ENCODE measurements around the gene CHST4. TPM values are rescaled to one million over a fixed set of nuclear protein-coding genes. Genes with fewer than 3 reads are reported as not detected.

Gene CHST4
- total RNA-seq, 2 donors from 2014 or later, result 0.18 to 1.2 TPM

DNA sequence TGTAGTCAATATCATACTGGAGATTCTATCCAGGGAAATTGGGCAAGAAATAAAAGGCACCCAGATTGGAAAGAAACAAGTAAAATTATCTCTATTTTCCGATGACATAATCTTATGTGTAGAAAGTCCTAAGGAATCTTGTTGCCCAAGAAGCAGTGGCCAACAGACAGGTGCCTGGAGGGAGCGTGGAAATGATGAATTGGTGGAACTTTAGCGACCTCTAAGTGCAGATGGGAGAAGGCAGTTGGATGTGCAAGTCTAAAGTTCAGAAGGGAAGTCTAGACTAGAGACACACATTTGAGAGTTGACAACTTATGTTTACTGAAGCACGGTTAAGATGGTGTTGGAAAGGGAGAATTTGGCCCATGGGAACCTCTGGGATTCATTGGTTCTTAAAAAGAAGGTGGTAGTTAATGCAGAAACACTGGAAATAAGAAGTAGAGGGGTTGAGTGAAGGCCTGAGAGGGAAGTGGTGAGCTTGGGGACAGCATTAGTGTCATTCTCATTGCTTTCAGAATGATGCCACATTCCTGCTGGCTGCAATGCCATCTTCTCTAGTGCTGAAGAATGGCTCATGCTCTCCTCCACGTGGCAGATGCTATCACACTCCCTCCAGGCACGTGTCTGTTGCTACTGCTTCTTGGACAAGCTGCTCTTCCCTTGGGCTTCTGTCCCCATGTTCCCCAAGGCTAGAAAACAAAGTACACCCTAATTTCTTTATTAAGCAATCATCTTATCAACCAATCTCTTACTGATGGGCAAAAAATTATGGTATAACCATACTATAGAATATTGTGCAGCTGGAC lies 26.7 kb downstream of the CHST4 start:
- intact Hi-C loops (cut with DNase I), result no loop called here
- no peak for DNase-seq (ENCODE audit: low spot score)
- WGBS, result 47% methylated on average over 6 of the region's 6 CpGs
- no peaks in the 10 kb centered on the region for H3K9me3 ChIP-seq
- no peaks in the 10 kb centered on the region for H3K36me3 ChIP-seq
- TF ChIP-seq, protein P1, sequence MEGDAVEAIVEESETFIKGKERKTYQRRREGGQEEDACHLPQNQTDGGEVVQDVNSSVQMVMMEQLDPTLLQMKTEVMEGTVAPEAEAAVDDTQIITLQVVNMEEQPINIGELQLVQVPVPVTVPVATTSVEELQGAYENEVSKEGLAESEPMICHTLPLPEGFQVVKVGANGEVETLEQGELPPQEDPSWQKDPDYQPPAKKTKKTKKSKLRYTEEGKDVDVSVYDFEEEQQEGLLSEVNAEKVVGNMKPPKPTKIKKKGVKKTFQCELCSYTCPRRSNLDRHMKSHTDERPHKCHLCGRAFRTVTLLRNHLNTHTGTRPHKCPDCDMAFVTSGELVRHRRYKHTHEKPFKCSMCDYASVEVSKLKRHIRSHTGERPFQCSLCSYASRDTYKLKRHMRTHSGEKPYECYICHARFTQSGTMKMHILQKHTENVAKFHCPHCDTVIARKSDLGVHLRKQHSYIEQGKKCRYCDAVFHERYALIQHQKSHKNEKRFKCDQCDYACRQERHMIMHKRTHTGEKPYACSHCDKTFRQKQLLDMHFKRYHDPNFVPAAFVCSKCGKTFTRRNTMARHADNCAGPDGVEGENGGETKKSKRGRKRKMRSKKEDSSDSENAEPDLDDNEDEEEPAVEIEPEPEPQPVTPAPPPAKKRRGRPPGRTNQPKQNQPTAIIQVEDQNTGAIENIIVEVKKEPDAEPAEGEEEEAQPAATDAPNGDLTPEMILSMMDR (IDR thresholded peaks at IDR 0.05), result no peak
- TF ChIP-seq POLR2AphosphoS5 (IDR thresholded peaks at IDR 0.05) (no peak), POLR2A (IDR thresholded peaks at IDR 0.05) (no peak)
- no peaks in the 10 kb centered on the region for H3K4me1 ChIP-seq (replicated peaks)
- no peak overlapping the region for H3K27ac ChIP-seq
- H3K27me3 ChIP-seq (replicated peaks; ENCODE audit: insufficient read depth), result no peaks in the 10 kb centered on the region
- H3K4me3 ChIP-seq, result no peak overlapping the region

DNA sequence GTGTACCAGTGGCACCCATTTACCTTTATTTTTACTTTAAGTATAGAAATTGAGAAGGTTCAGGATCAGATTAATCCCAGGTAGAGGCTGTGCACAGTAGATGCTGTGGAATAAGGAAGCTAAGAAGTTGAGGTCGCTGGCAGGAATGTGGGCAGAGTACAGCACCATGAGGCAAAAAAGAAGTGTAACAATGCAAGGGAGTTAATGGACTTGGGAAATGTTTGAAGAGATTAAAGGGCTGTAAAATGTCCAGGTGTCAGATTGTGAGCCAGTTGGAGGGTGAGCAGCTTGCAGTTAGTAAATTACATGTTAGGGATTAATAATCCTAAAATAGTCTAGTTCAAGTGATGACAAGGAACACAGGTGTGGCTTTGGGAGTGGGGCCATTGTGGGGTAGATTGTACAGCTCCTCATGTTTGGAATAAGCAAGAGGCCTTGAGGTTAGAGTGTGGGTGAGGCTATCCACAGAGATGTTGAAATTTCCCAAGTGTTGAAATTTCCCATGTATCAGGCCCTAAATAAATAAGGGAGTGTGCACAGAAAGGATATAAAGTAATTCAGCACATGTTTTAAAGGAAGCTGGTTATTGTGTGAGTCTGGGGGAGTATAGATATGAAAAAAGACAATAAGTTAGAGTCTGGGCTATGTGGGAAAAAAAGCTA lies 29.1 kb downstream of the CHST4 start:
- Histone ChIP-seq H3K27ac (no peak overlapping the region), H3K4me3 (no peak overlapping the region), H3K36me3 (no peaks in the 10 kb centered on the region), H3K9me3 (no peaks in the 10 kb centered on the region), H3K27me3 (replicated peaks; ENCODE audit: insufficient read depth) (no peaks in the 10 kb centered on the region), H3K4me1 (replicated peaks) (no peaks in the 10 kb centered on the region)
- intact Hi-C loops (cut with DNase I), result no loop called here
- no peak for TF ChIP-seq POLR2AphosphoS5 (IDR thresholded peaks at IDR 0.05)
- TF ChIP-seq, protein P1 (IDR thresholded peaks at IDR 0.05), result no peak
- no peak for TF ChIP-seq POLR2A (IDR thresholded peaks at IDR 0.05)
- DNase-seq (ENCODE audit: low spot score), result no peak
- 83% methylated on average over 1 of the region's 1 CpG for WGBS

DNA sequence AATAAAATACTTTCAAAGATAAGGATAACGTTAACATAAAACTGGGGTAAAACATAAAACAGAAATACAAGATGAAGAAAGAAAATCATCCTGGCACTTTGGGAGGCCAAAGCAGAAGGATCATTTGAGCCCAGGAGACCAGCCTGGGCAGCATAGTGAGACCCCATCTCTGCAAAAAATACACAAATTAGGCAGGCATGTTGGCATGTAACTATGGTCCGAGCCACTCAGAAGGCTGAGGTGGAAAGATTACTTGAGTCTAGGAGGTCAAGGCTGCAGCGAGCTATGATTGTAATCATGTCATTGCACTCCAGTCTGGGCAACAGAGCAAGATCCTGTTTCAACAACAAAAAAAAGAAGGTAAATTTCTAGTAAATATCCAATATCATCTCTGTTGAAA lies 31.1 kb downstream of the CHST4 start:
- TF ChIP-seq, protein P1 (IDR thresholded peaks at IDR 0.05), result no peak
- TF ChIP-seq POLR2AphosphoS5 (IDR thresholded peaks at IDR 0.05), result no peak
- no peak for TF ChIP-seq POLR2A (IDR thresholded peaks at IDR 0.05)
- intact Hi-C loops (cut with DNase I), result no loop called here
- Histone ChIP-seq H3K4me3 (no peak overlapping the region), H3K9me3 (no peaks in the 10 kb centered on the region), H3K27me3 (replicated peaks; ENCODE audit: insufficient read depth) (no peaks in the 10 kb centered on the region), H3K36me3 (no peaks in the 10 kb centered on the region), H3K27ac (no peak overlapping the region), H3K4me1 (replicated peaks) (no peaks in the 10 kb centered on the region)
- DNase-seq (ENCODE audit: low spot score), result no peak
- WGBS, result 83% methylated on average over 3 of the region's 3 CpGs

DNA sequence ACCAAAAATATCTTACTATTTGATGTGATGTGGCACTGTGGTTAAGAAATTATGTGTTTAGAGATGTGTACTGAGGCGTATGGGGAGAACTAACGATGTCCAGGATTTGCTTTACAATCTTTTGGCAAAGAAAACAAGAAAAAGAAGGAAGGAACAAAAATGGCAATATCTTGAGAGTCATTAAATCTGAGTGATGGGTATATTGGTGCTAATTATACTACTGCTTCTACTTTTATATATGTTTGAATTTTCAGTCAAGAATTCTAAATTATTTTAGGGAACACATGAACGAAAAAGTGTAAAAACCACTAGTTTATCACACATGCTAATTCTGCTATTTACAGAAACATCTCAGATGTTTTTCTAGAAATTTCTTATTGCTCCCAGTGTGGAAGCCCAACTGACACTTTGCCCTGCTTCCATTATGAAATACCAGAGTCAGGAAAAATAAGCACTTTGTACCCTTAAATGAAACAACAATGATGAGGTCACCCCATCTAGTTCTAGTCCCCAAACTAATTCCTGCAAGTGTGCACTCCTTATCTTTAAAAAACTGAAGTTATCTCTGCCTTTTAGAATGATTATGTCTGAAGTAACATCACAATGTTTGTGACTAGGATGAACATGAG lies 31.8 kb downstream of the CHST4 start:
- no peak for TF ChIP-seq POLR2A (IDR thresholded peaks at IDR 0.05)
- TF ChIP-seq, protein P1 (IDR thresholded peaks at IDR 0.05), result no peak
- H3K27ac ChIP-seq, result no peak overlapping the region
- H3K36me3 ChIP-seq, result no peaks in the 10 kb centered on the region
- H3K27me3 ChIP-seq (replicated peaks; ENCODE audit: insufficient read depth), result no peaks in the 10 kb centered on the region
- no peaks in the 10 kb centered on the region for H3K4me1 ChIP-seq (replicated peaks)
- intact Hi-C loops (cut with DNase I), result no loop called here
- H3K9me3 ChIP-seq, result no peaks in the 10 kb centered on the region
- WGBS, result 52% methylated on average over 3 of the region's 3 CpGs
- no peak overlapping the region for H3K4me3 ChIP-seq
- no peak for DNase-seq (ENCODE audit: low spot score)

All from prostate gland (tissue), 2 donors.